Prostate gland (tissue), 2 donors: ENCODE data around the gene ALDH3A1.

Experiments used
- CTCF ChIP-seq, 4 experiments: fragments of 200-600 bp in 2 of 4; fragments of 450-650 bp in 2 of 4; sonication (generic) in 2 of 4; IDR thresholded peaks; 1 replicate in 3 of 4; 2 replicates in 1 of 4; pipeline ENCODE4 v1.5.1; 2016 to 2019; ENCODE audit warnings: antibody characterized with exemption in 4 of 4, mild to moderate bottlenecking in 2 of 4, moderate library complexity in 2 of 4
- POLR2A ChIP-seq: fragments of 450-650 bp; IDR thresholded peaks from one replicate; pipeline ENCODE4 v1.6.1; 2016; ENCODE audit warnings: antibody characterized with exemption, mild to moderate bottlenecking
- POLR2AphosphoS5 ChIP-seq: sonication (generic); formaldehyde crosslinking; IDR thresholded peaks from one replicate; pipeline ENCODE4 v1.6.1; 2017; ENCODE audit warnings: antibody characterized with exemption

GRCh38 chr17:19725486-19725885 is 22.6 kb downstream of the ALDH3A1 start:
- TF ChIP-seq CTCF (IDR thresholded peaks at IDR 0.05) = no peak
- TF ChIP-seq POLR2AphosphoS5 = no peak
- TF ChIP-seq POLR2A = no peak
